SU-DHL-6 (cell line): ENCODE data around the gene MRPS10.

Experiments
- EZH2phosphoT487 ChIP-seq: fragments of 200-600 bp; sonication (generic), shearing (Covaris generic); conservative IDR thresholded peaks from 2 replicates; pipeline ENCODE4 v1.6.1; 2018; ENCODE audit warnings: mild to moderate bottlenecking, antibody characterized with exemption, low read length, moderate library complexity, mixed read lengths
- TF ChIP-seq, protein P1 (sequence below): fragments of 200-600 bp; sonication (generic); IDR thresholded peaks from one replicate; pipeline ENCODE4 v1.5.1; 2017; ENCODE audit warnings: antibody characterized with exemption, mild to moderate bottlenecking, low read length, moderate library complexity; ENCODE audit not compliant: insufficient read depth, poor library complexity, severe bottlenecking

DNA sequence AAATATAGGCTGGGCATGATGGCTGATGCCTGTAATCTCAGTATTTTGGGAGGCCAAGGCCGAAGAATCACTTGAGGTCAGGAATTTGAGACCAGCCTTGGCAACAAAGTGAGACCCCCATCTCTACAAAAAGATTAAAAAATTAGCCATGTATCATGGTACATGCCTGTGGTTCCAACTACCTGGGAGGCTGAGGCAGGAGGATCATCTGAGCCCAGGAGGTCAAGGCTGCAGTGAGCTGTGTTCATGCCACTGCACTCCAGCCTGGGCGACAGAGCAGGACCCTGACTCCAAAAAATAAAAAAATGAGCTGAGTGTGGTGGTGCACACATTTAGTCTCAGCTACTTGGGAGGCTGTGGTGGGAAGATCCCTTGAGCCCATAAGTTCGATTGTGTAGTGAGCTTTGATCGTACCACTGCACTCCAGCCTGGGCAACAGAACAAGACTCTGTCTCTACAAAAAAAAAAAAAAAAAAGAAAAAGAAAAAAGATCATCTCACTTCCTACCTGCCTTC is 12.8 kb downstream of the MRPS10 start:
- TF ChIP-seq, protein P1, sequence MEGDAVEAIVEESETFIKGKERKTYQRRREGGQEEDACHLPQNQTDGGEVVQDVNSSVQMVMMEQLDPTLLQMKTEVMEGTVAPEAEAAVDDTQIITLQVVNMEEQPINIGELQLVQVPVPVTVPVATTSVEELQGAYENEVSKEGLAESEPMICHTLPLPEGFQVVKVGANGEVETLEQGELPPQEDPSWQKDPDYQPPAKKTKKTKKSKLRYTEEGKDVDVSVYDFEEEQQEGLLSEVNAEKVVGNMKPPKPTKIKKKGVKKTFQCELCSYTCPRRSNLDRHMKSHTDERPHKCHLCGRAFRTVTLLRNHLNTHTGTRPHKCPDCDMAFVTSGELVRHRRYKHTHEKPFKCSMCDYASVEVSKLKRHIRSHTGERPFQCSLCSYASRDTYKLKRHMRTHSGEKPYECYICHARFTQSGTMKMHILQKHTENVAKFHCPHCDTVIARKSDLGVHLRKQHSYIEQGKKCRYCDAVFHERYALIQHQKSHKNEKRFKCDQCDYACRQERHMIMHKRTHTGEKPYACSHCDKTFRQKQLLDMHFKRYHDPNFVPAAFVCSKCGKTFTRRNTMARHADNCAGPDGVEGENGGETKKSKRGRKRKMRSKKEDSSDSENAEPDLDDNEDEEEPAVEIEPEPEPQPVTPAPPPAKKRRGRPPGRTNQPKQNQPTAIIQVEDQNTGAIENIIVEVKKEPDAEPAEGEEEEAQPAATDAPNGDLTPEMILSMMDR: no peak
- TF ChIP-seq EZH2phosphoT487: no peak
